ENCODE measurements around the gene SCNN1A. TPM values are rescaled to one million over a fixed set of nuclear protein-coding genes. Genes with fewer than 3 reads are reported as not detected.

SCNN1A gene
- total RNA-seq, 1 donor = 0.36 TPM

- H3K4me3 ChIP-seq (ENCODE audit: insufficient read depth, low read length) = peak overlapping the region; percentile 6
- no peak for TF ChIP-seq CTCF (IDR thresholded peaks at IDR 0.05; ENCODE audit: extremely low read depth, low read depth, low read length)
- H3K27ac ChIP-seq (ENCODE audit: low read depth, low read length) = peak overlapping the region; percentile 99
- peak overlapping the region; percentile 57 for H3K4me2 ChIP-seq (ENCODE audit: insufficient read depth, low read length)
- peaks cover 88% of the 10 kb centered on the region for H3K79me2 ChIP-seq (ENCODE audit: insufficient read depth, low read length)
- no peak overlapping the region for H2AFZ ChIP-seq (ENCODE audit: low read length)
- no peaks in the 10 kb centered on the region for H3K27me3 ChIP-seq (ENCODE audit: insufficient read depth, low read length)
- H3K9me3 ChIP-seq (ENCODE audit: low read depth, low read length) = no peaks in the 10 kb centered on the region
- peaks cover 57% of the 10 kb centered on the region for H4K20me1 ChIP-seq (ENCODE audit: insufficient read depth, low read length)
- H3K36me3 ChIP-seq (ENCODE audit: insufficient read depth, low read length) = peaks cover 68% of the 10 kb centered on the region
- H3K4me1 ChIP-seq (ENCODE audit: insufficient read depth, low read length) = peaks cover 67% of the 10 kb centered on the region
- peak; percentile 96 for DNase-seq (ENCODE audit: insufficient read length, low spot score, missing footprints)
These were observed 41.8 kb downstream of the SCNN1A start for GRCh38 chr12:6333566-6333965.

GRCh38 chr12:6333029-6333428 lies 42.3 kb downstream of the SCNN1A start:
- H3K9me3 ChIP-seq (ENCODE audit: low read depth, low read length) = no peaks in the 10 kb centered on the region
- H3K4me2 ChIP-seq (ENCODE audit: insufficient read depth, low read length) = peak overlapping the region; percentile 57
- H3K79me2 ChIP-seq (ENCODE audit: insufficient read depth, low read length) = peaks cover 86% of the 10 kb centered on the region
- H3K4me3 ChIP-seq (ENCODE audit: insufficient read depth, low read length) = no peak overlapping the region
- no peak for DNase-seq (ENCODE audit: insufficient read length, low spot score, missing footprints)
- peaks cover 56% of the 10 kb centered on the region for H4K20me1 ChIP-seq (ENCODE audit: insufficient read depth, low read length)
- peak overlapping the region; percentile 99 for H3K27ac ChIP-seq (ENCODE audit: low read depth, low read length)
- H3K4me1 ChIP-seq (ENCODE audit: insufficient read depth, low read length) = peaks cover 63% of the 10 kb centered on the region
- H2AFZ ChIP-seq (ENCODE audit: low read length) = no peak overlapping the region
- TF ChIP-seq CTCF (IDR thresholded peaks at IDR 0.05; ENCODE audit: extremely low read depth, low read depth, low read length) = no peak
- H3K27me3 ChIP-seq (ENCODE audit: insufficient read depth, low read length) = no peaks in the 10 kb centered on the region
- H3K36me3 ChIP-seq (ENCODE audit: insufficient read depth, low read length) = peaks cover 74% of the 10 kb centered on the region

- TF ChIP-seq CTCF (IDR thresholded peaks at IDR 0.05; ENCODE audit: extremely low read depth, low read depth, low read length) = no peak
- Histone ChIP-seq H3K36me3 (ENCODE audit: insufficient read depth, low read length) (peaks cover 80% of the 10 kb centered on the region), H3K4me3 (ENCODE audit: insufficient read depth, low read length) (no peak overlapping the region), H3K27ac (ENCODE audit: low read depth, low read length) (peak overlapping the region; percentile 99), H3K79me2 (ENCODE audit: insufficient read depth, low read length) (peaks cover 82% of the 10 kb centered on the region), H3K4me2 (ENCODE audit: insufficient read depth, low read length) (no peak overlapping the region), H4K20me1 (ENCODE audit: insufficient read depth, low read length) (peaks cover 57% of the 10 kb centered on the region), H3K27me3 (ENCODE audit: insufficient read depth, low read length) (no peaks in the 10 kb centered on the region), H3K9me3 (ENCODE audit: low read depth, low read length) (no peaks in the 10 kb centered on the region), H2AFZ (ENCODE audit: low read length) (no peak overlapping the region), H3K4me1 (ENCODE audit: insufficient read depth, low read length) (peaks cover 61% of the 10 kb centered on the region)
- peak; percentile 97 for DNase-seq (ENCODE audit: insufficient read length, low spot score, missing footprints)
These were observed 42.9 kb downstream of the SCNN1A start for GRCh38 chr12:6332459-6332858.

- DNase-seq (ENCODE audit: insufficient read length, low spot score, missing footprints) = peak; percentile 74
- no peak for TF ChIP-seq CTCF (IDR thresholded peaks at IDR 0.05; ENCODE audit: extremely low read depth, low read depth, low read length)
- H3K4me3 ChIP-seq (ENCODE audit: insufficient read depth, low read length) = no peak overlapping the region
- H3K27me3 ChIP-seq (ENCODE audit: insufficient read depth, low read length) = no peaks in the 10 kb centered on the region
- H3K27ac ChIP-seq (ENCODE audit: low read depth, low read length) = peak overlapping the region; percentile 44
- H3K4me2 ChIP-seq (ENCODE audit: insufficient read depth, low read length) = no peak overlapping the region
- H4K20me1 ChIP-seq (ENCODE audit: insufficient read depth, low read length) = peaks cover 57% of the 10 kb centered on the region
- H3K36me3 ChIP-seq (ENCODE audit: insufficient read depth, low read length) = peaks cover 88% of the 10 kb centered on the region
- H3K4me1 ChIP-seq (ENCODE audit: insufficient read depth, low read length) = peaks cover 54% of the 10 kb centered on the region
- H3K9me3 ChIP-seq (ENCODE audit: low read depth, low read length) = no peaks in the 10 kb centered on the region
- H2AFZ ChIP-seq (ENCODE audit: low read length) = no peak overlapping the region
- H3K79me2 ChIP-seq (ENCODE audit: insufficient read depth, low read length) = peaks cover 79% of the 10 kb centered on the region
These were observed 44.2 kb downstream of the SCNN1A start for GRCh38 chr12:6330999-6331714.

Measured in osteoblast (primary cell).